Stimulated activated CD4-positive, alpha-beta T cell treated with anti-CD3 and anti-CD28 coated beads, Interleukin-2, amount 100 ng/mL, for 48 hours (primary cell): ENCODE data around the gene DKC1.
"Not testable (repeated sequence)": the region's sequence is repeated elsewhere in the genome, so short reads cannot be mapped to it uniquely, and the experiment has no call there.

Source experiments
- DNase-seq, 2 donors: peaks; one replicate each; pipeline ENCODE4 v3.0.0-alpha.2; 2020

The DKC1 gene

GRCh38 chrX:154795016-154795415 is 32.4 kb downstream of the DKC1 start:
- DNase-seq: no peak

- no peak for DNase-seq
Measured at GRCh38 chrX:154797006-154797405, 34.3 kb downstream of the DKC1 start.

GRCh38 chrX:154799556-154800348 is 37.1 kb downstream of the DKC1 start:
- no peak for DNase-seq

- no peak for DNase-seq
Measured at GRCh38 chrX:154800478-154801210, 38.0 kb downstream of the DKC1 start.

GRCh38 chrX:154802947-154803346 is 40.3 kb downstream of the DKC1 start:
- DNase-seq: no peak

- no peak for DNase-seq
Measured at GRCh38 chrX:154804261-154804956, 41.7 kb downstream of the DKC1 start.

GRCh38 chrX:154804957-154805695 is 42.5 kb downstream of the DKC1 start, which contains the start of gene MPP1:
TSS of gene MPP1 (minus strand) at chrX:154805485. CDS start at chrX:154805373, 112 bp downstream.
- peak; percentile 57 to 62 for DNase-seq

GRCh38 chrX:154805696-154806091 is 43.0 kb downstream of the DKC1 start:
- no peak for DNase-seq

- DNase-seq: no peak
Measured at GRCh38 chrX:154806837-154807501, 44.3 kb downstream of the DKC1 start.

- DNase-seq: no peak
Measured at GRCh38 chrX:154809939-154810665, 47.4 kb downstream of the DKC1 start.

- no peak for DNase-seq
Measured at GRCh38 chrX:154812341-154813101, 49.9 kb downstream of the DKC1 start.

- DNase-seq: no peak
Measured at GRCh38 chrX:154813801-154814200, 51.1 kb downstream of the DKC1 start.

- no peak for DNase-seq
Measured at GRCh38 chrX:154815274-154815818, 52.7 kb downstream of the DKC1 start.

- DNase-seq: not testable (repeated sequence)
Measured at GRCh38 chrX:154816326-154816898, 53.7 kb downstream of the DKC1 start.

GRCh38 chrX:154817048-154817618 is 54.5 kb downstream of the DKC1 start:
- DNase-seq: not testable (repeated sequence)

- DNase-seq: no peak
Measured at GRCh38 chrX:154818916-154819770, 56.5 kb downstream of the DKC1 start.

- no peak for DNase-seq
Measured at GRCh38 chrX:154819771-154820341, 57.2 kb downstream of the DKC1 start.

GRCh38 chrX:154821523-154821922 is 58.9 kb downstream of the DKC1 start:
- DNase-seq: no peak
